ENCODE data around the gene BTRC.
"Not testable (repeated sequence)": the region's sequence is repeated elsewhere in the genome, so short reads cannot be mapped to it uniquely, and the experiment has no call there.

Gene BTRC

DNA sequence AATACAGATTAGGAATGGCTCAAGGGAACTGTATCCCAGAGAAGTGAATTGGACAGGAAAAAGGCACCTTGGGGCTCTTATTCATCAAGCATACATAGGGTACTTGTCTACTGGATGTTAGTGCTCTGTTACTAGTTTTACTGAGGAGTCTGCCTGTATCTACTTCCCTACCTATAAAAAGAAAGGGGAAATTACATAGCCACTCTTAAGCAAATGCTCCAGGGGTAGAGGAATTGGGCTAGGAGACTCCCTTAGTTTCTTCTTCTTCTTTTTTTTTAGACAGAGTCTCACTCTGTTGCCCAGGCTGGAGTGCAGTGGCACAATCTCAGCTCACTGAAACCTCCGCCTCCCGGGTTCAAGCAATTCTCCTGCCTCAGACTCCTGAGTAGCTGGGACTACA, 239.4 kb downstream of the BTRC start:
- not testable (repeated sequence) for DNase-seq

DNA sequence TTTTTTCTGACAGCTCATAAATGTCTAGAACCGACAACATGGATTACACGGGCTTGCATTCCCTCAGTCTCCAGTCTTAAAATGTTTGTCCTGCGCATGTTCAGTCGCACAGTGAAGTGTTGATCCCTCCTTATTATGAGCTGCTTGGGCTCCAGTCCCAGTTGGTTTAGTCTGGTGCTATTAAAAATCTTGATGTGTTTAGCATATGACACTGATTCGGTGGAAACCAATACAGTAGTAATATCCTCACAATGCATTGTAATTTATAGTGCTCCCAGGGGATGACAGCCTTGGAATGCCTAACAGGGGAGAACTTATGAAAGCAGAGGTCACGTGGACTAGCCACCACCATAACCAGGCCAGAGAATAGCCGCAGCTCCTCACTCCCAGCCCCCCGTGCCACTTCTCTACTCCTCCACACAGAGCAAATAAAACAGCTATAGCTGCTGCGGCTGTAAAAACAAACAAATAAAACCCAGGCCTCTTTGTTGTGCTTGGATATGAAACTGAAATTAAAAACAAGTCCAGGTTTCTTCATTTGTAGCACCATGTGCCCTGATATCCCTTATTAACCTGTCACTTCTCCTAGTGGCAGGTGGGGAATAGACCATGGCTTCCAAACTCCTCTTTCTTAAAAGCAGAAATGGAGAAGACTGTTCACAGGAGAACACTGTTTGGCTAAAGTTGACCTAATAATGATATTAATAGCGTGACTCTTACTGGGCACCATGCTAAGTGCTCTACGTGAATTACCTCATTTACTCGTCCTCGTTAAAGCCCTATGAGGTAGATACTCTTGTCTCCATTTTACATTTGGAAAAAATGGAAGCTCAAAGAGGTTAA, 241.8 kb downstream of the BTRC start:
- DNase-seq = no peak

DNA sequence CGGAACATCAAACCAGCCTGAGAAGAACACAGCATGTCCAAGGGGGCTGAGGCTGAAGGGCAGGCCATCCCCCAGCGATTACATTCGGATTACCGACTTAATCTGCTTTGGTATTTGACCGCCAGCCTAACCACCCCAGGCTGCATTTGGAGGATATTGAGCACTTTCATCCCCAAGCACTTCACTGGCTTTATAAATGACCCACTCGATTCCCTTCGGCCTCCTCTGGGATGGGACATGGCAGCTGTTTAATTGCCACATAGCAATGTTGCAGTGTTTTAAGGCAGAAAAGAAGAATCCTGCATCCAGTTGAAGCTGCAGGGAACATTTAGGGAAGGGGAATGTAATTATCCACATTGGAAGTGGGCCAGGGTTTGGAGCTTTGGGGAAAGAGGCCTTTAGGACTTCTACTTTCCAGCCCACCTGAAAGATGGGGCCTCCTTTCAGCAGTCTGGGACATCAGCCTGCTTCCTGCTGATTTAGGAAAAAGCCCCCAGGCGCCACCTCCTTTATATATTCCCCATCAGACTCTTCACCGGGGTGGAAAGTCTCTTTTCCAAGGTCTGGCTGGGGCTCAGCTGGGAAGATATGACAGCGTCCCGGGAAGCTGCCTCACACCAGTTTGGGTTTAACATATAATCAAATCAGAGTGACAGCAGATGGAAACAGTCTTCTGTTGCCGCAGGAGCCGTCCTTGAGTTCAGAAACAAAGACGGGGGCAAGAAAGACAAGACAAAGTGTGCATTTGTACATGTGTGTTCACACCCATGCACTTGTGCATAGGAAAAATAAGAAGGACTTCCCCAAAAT, 243.3 kb downstream of the BTRC start:
- no peak for DNase-seq

DNA sequence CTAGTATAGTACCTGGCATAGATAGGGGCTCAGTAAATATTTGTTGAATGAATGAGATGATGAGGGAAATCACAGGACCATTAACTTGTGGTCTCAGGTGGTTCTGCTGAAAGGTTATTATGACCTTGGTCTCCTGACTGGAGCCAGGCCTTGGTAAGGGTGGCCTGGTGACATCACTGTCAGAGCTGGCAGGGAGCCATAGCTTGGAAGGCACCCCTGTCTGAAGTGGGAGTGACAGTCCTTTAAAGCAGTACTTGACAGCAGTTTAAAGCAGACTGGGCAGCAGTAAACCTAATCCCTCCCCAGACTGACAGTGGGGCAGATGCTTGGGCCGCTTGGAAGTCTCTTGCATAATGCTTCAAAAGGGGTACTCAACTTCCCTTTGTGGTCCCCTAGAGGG, 247.6 kb downstream of the BTRC start:
- no peak for DNase-seq

DNA sequence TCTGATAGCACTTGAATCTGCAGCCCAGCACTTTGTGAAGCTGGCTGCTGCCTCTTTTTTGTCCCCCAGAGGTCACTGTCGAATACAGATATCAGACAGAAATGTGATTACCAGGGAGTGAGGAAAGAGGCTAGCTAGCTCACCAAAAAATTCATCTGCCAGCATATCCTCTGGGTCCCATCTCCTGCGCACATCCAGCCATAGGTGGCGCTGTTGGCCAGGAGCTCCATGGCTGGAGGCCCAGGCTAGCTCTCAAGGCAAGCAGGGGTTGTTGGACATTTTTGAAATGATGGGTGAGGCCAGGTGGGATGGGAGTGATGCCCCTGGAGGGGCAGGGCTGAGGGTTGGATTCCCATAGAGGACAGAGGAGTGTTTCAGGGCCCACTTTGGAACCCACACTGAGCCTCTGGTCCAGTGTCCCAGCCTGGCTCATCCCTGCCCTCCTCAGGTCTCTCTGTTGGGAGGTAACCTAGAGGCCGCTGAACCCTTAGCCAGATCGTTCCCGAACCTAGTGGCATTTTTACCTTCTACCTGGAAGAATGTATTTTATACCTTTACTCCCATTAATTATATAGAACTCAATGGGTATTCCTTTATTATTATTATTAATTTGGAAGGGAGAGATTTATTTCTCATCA, 248.9 kb downstream of the BTRC start:
- peak; percentile 76 for DNase-seq
